Kidney epithelial cell (primary cell): ENCODE results near the gene LCN10. TPM values are rescaled to one million over a fixed set of nuclear protein-coding genes. Genes with fewer than 3 reads are reported as not detected.

Experiments used
- DNase-seq: peaks from one replicate; pipeline ENCODE4 v3.0.0-alpha.2; 2010; ENCODE audit warnings: low read depth
- H3K27me3 ChIP-seq: 2 replicates; pipeline ENCODE4 v1.6.0; 2011; ENCODE audit warnings: low read length; ENCODE audit not compliant: control insufficient read depth, insufficient read depth
- H3K36me3 ChIP-seq: 2 replicates; pipeline ENCODE4 v1.5.1; 2011; ENCODE audit warnings: low read length; ENCODE audit not compliant: control insufficient read depth, insufficient read depth
- H3K4me3 ChIP-seq: 2 replicates; pipeline ENCODE4 v1.5.1; 2011; ENCODE audit warnings: low read depth, mild to moderate bottlenecking, control low read depth, low read length
- CTCF ChIP-seq: IDR thresholded peaks from 2 replicates; pipeline ENCODE4 v1.5.1; 2011; ENCODE audit warnings: mild to moderate bottlenecking, moderate library complexity, low read length, control low read depth, inconsistent platforms; ENCODE audit not compliant: insufficient read depth, poor library complexity, severe bottlenecking
- total RNA-seq: library from RNA; depleted of rRNA; stranded (reverse); fragments of >200 nt; gene quantifications from 2 replicates; pipeline ENCODE4 v1.2.3, GENCODE V29; 2015

LCN10 gene
- total RNA-seq, 1 donor from 2014 or later: not detected

DNA sequence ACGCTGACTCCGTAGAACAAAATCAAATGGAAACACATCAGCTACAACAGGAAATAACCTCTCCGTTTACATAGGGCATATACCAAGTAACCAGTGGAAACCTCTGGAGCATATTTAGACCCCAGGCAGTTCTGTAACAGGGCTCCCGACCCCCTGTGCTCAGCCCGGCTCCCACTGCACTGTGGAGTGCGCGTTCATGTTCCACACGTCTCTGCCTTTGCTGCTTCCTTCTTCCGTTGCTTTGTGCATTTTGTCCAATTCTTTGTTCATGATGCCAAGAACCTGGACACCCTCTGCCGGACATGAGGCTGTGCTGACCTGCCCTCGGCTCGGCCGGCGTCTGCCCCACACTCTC lies 49.6 kb downstream of the LCN10 start:
- Histone ChIP-seq H3K36me3 (no peaks in the 10 kb centered on the region), H3K27me3 (peaks cover 4% of the 10 kb centered on the region), H3K4me3 (no peak overlapping the region)
- no peak for DNase-seq
- TF ChIP-seq CTCF: no peak

DNA sequence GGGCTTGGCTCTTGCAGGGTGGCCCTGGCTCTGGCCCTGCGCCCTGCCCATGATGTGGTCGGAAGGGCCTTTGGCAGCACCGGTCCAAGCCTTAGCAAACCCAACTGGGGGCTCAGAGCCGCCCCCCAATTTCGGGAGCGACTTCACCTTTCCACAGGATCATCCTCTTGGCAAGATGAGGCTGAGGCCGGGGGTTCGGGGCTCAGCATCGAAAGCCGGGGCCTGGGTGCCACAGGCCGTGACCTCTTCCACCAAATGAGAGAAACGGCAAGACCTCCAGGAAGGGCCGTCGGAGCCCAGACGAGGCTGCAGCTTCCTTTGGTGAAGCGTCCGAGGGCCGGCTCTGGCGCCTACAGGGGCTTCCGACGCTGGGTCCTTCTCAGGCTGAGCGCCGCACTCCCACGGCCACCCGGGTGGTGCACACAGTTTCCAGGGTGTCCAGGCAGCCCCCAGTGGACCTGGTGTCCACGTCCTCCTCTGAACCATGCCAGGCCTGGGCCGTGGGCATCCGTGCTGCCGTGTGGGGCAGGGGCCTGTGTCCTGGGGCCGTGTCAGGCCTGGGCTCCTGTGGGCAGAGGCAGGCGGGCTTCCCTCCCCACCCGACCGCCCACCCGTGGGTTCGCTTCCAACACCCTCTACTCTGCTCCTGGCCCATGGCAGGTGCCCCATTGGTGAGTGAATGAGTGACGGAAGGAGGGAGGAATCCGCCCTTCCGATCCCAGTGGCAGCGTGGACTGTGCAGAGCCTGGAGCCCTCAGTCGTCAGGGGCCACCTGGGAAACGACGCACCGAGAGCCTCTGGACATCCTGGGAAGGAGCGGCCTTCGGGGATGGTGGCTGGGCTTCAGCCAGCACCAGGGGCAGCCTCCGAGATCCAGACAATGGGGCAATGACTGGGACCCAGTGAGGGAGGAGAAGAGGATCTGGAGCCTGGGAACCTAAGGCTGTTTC lies 50.3 kb downstream of the LCN10 start:
- Histone ChIP-seq H3K36me3 (no peaks in the 10 kb centered on the region), H3K27me3 (peaks cover under 1% of the 10 kb centered on the region), H3K4me3 (no peak overlapping the region)
- no peak for DNase-seq
- TF ChIP-seq CTCF: no peak

- TF ChIP-seq CTCF: no peak
- H3K36me3 ChIP-seq: no peaks in the 10 kb centered on the region
Measured at GRCh38 chr9:136691316-136692184, 51.2 kb downstream of the LCN10 start.

DNA sequence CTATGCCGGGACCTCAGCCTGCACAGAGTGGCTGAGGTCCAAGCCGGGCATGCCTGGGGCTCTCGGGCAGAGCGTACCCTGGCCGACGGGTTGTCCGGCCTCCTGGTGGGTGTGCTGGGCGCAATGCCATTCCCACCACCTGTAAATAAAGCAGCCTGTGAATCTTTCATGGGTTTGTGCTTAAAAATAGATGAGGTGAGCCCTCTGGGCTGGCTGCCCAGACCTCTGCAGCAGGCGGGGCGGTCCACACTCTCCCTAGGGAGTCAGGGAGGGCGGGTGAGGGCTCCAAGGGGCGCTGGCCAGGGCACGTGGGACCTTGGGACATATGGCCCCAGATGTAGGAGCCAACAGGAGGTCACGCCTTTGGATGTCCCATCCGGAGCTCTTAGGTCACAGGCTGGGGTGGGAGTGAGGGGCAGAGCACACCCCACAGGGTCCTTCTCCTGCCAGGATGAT lies 51.9 kb downstream of the LCN10 start:
- no peak overlapping the region for H3K4me3 ChIP-seq
- TF ChIP-seq CTCF: no peak
- no peaks in the 10 kb centered on the region for H3K27me3 ChIP-seq
- H3K36me3 ChIP-seq: no peaks in the 10 kb centered on the region
- DNase-seq: no peak

More at GRCh38 chr9:136691316-136692184, 51.2 kb downstream of the LCN10 start:
- Histone ChIP-seq H3K4me3 (no peak overlapping the region), H3K27me3 (no peaks in the 10 kb centered on the region)
- no peak for DNase-seq

DNA sequence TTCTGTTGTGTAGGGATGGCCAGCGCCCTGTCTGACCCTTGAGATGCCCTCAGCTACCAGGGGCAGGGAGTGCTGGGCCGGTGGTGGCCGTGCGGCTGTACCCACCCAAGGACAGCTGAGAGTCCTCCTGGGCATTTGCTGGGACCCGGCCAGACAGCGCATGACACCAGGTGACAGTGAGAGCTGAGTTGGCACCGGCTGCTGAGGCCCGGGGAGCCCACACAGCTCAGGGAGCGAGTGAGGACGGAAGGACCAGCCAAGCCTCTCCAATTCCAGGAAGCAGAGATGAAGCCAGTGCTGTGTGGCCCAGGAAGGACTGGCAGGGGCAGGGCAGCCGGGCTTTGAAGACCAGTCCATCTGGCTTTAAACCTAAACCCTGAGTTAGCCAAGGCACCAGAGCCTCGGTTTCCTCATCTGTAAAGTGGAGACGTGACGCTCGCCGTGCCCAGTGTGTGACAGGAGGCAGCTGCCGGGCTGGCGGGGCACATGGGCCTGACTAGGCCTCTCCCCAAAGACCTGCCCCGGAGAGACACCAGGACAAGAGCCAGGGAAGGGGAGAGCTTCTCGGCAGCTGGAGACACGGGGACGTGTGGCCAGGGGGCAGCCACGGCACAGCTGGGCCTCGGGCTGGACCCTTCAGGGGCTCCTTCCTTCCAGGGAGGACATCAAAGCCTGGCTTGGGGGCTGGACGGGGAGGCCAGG lies 52.5 kb downstream of the LCN10 start:
- TF ChIP-seq CTCF: no peak
- H3K36me3 ChIP-seq: no peaks in the 10 kb centered on the region
- H3K27me3 ChIP-seq: no peaks in the 10 kb centered on the region
- H3K4me3 ChIP-seq: no peak overlapping the region
- no peak for DNase-seq
